SK-N-SH treated with all-trans-retinoic acid at 6 μM for 48 hours (cell line): ENCODE results near the gene UCN3.

Source experiments
- ATAC-seq: fragments of 200-7000 bp; cut with Tn5 transposase; 3 replicates; pipeline ENCODE4 v1.9.1; 2020; ENCODE audit warnings: mild to moderate bottlenecking, moderate library complexity
- ARNTL ChIP-seq: fragments of 450-650 bp; formaldehyde crosslinking; IDR thresholded peaks from 2 replicates; pipeline ENCODE4 v1.5.0; 2020; ENCODE audit warnings: low read depth, mild to moderate bottlenecking, moderate library complexity, borderline replicate concordance
- CREB5 ChIP-seq: fragments of 250-450 bp; sonication (Bioruptor Pico); IDR thresholded peaks from 2 replicates; pipeline ENCODE4 v1.5.1; 2020; ENCODE audit warnings: low read depth, mild to moderate bottlenecking, moderate library complexity
- CSDC2 ChIP-seq: fragments of 250-450 bp; sonication (Bioruptor Pico); IDR thresholded peaks from 2 replicates; pipeline ENCODE4 v1.5.0; 2020; ENCODE audit warnings: mild to moderate bottlenecking, moderate library complexity
- ESRRG ChIP-seq: fragments of 250-450 bp; sonication (Bioruptor Pico); IDR thresholded peaks from 2 replicates; pipeline ENCODE4 v1.6.1; 2021; ENCODE audit warnings: mild to moderate bottlenecking
- ISL1 ChIP-seq: fragments of 250-450 bp; sonication (Bioruptor Pico); IDR thresholded peaks from 2 replicates; pipeline ENCODE4 v2.1.2; 2022; ENCODE audit warnings: mild to moderate bottlenecking, moderate library complexity
- OSR1 ChIP-seq: fragments of 250-450 bp; sonication (Bioruptor Pico); IDR thresholded peaks from 2 replicates; pipeline ENCODE4 v1.8.0; 2022; ENCODE audit warnings: moderate library complexity, mild to moderate bottlenecking, inconsistent platforms
- PPARA ChIP-seq: fragments of 250-450 bp; sonication (Bioruptor Pico); IDR thresholded peaks from 2 replicates; pipeline ENCODE4 v1.5.0; 2020; ENCODE audit warnings: mild to moderate bottlenecking, borderline replicate concordance
- RARB ChIP-seq: fragments of 250-450 bp; sonication (Bioruptor Pico); IDR thresholded peaks from 2 replicates; pipeline ENCODE4 v1.8.0; 2021; ENCODE audit warnings: mild to moderate bottlenecking, moderate library complexity
- SNAI2 ChIP-seq: fragments of 250-450 bp; sonication (Bioruptor Pico); IDR thresholded peaks from 2 replicates; pipeline ENCODE4 v1.5.0; 2020; ENCODE audit warnings: mild to moderate bottlenecking, moderate library complexity
- TCF4 ChIP-seq: fragments of 250-450 bp; sonication (Bioruptor Pico); IDR thresholded peaks from 2 replicates; pipeline ENCODE4 v1.8.0; 2021; ENCODE audit warnings: mild to moderate bottlenecking, moderate library complexity, borderline replicate concordance
- TOX ChIP-seq: fragments of 250-450 bp; sonication (Bioruptor Pico); IDR thresholded peaks from 2 replicates; pipeline ENCODE4 v1.8.0; 2021; ENCODE audit warnings: mild to moderate bottlenecking, moderate library complexity, borderline replicate concordance
- ZC3H10 ChIP-seq: fragments of 250-450 bp; sonication (Bioruptor Pico); IDR thresholded peaks from 2 replicates; pipeline ENCODE4 v1.5.1; 2021; ENCODE audit warnings: mild to moderate bottlenecking, moderate library complexity
- ZFP3 ChIP-seq: fragments of 250-450 bp; sonication (Bioruptor Pico); IDR thresholded peaks from 2 replicates; pipeline ENCODE4 v1.5.0; 2020; ENCODE audit warnings: mild to moderate bottlenecking, moderate library complexity
- ZFP30 ChIP-seq: fragments of 450-650 bp; formaldehyde crosslinking; IDR thresholded peaks from 2 replicates; pipeline ENCODE4 v1.5.0; 2022; ENCODE audit warnings: mild to moderate bottlenecking, moderate library complexity
- ZNF565 ChIP-seq: fragments of 450-650 bp; formaldehyde crosslinking; conservative IDR thresholded peaks from 2 replicates; pipeline ENCODE4 v1.5.0; 2020; ENCODE audit warnings: low read depth, mild to moderate bottlenecking, moderate library complexity
- ZNF70 ChIP-seq: fragments of 450-650 bp; formaldehyde crosslinking; IDR thresholded peaks from 2 replicates; pipeline ENCODE4 v1.5.0; 2020; ENCODE audit warnings: mild to moderate bottlenecking, moderate library complexity
- ZNF8 ChIP-seq: fragments of 450-650 bp; formaldehyde crosslinking; IDR thresholded peaks from 2 replicates; pipeline ENCODE4 v1.5.0; 2020; ENCODE audit warnings: mild to moderate bottlenecking, moderate library complexity
- TF ChIP-seq, protein P1 (sequence below): fragments of 250-450 bp; sonication (Bioruptor Pico); IDR thresholded peaks from 2 replicates; pipeline ENCODE4 v1.8.0; 2021; ENCODE audit warnings: low read depth, mild to moderate bottlenecking, moderate library complexity, borderline replicate concordance
- TF ChIP-seq, protein P2 (sequence below): fragments of 250-450 bp; sonication (Bioruptor Pico); IDR thresholded peaks from 2 replicates; pipeline ENCODE4 v1.5.1; 2021; ENCODE audit warnings: mild to moderate bottlenecking, moderate library complexity
- TF ChIP-seq, protein P3 (sequence below): fragments of 250-450 bp; sonication (Bioruptor Pico); IDR thresholded peaks from 2 replicates; pipeline ENCODE4 v1.8.0; 2020; ENCODE audit warnings: mild to moderate bottlenecking, moderate library complexity, borderline replicate concordance
- TF ChIP-seq, protein P4 (sequence below): fragments of 250-450 bp; sonication (Bioruptor Pico); IDR thresholded peaks from 2 replicates; pipeline ENCODE4 v1.5.0; 2020; ENCODE audit warnings: mild to moderate bottlenecking, moderate library complexity

The UCN3 gene

DNA sequence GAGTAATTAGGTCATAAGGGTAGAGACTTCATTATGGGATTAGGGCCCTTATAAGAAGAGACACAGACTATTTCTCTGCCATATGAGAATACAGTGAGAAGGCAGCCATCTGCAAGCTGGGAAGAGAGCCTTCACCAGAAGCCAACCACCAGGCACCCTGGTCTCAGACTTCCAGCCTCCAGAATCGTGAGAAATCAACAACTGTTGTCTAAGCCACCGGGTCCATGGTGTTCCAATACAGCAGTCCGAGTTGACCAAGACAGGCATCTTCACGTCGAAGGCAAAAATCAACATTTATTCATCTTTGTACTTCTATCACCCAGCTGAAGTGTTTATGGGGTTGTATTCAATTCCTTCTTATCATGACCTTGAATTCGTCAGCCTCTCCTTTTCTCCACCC, 34.6 kb downstream of the UCN3 start:
- ATAC-seq, result no peak

DNA sequence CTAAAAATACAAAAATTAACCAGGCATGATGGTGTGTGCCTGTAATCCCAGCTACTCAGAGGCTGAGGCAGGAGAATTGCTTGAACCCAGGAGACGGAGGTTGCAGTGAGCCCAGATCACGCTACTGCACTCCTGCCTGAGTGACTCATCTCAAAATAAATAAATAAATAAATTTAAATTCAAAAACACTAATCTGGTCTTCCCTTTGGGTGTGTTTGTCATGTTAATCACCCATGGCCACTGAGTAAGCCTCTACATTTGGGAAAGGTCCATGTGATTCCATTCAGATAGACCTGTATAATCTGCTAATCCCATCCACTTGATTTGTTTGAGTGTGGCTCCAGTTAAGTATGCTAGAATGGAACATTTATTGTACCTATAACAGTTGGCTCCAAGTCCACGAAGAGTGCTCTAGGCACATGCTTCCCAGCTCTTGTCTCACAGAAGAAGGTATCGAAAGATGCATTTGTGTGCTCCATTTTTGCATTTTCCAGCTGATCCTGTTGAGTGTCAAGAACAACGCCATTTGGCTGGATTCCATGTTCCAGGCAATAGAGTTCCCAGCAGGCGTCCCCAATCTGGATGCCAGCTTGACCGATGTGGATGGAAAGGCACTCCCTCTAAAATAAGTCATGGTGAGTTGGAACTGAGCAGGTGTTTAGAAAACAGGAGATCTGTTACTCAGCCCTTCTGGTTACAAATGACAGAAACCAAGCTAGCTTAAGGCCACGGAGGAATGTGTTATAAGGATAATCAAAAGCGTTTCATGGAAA, 35.9 kb downstream of the UCN3 start:
- no peak for ATAC-seq
- TF ChIP-seq CREB5 (no peak), ZNF8 (CRISPR knock-in tag) (no peak), CSDC2 (no peak), TOX (CRISPR knock-in tag) (no peak), ZNF70 (CRISPR knock-in tag) (no peak), RARB (CRISPR knock-in tag) (no peak), SNAI2 (CRISPR knock-in tag) (no peak), OSR1 (CRISPR knock-in tag) (no peak), ZFP30 (CRISPR knock-in tag) (no peak), ZC3H10 (CRISPR knock-in tag) (no peak)
- TF ChIP-seq, protein P1, sequence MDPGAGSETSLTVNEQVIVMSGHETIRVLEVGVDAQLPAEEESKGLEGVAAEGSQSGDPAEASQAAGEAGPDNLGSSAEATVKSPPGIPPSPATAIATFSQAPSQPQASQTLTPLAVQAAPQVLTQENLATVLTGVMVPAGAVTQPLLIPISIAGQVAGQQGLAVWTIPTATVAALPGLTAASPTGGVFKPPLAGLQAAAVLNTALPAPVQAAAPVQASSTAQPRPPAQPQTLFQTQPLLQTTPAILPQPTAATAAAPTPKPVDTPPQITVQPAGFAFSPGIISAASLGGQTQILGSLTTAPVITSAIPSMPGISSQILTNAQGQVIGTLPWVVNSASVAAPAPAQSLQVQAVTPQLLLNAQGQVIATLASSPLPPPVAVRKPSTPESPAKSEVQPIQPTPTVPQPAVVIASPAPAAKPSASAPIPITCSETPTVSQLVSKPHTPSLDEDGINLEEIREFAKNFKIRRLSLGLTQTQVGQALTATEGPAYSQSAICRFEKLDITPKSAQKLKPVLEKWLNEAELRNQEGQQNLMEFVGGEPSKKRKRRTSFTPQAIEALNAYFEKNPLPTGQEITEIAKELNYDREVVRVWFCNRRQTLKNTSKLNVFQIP, result no peak
- TF ChIP-seq, protein P2, sequence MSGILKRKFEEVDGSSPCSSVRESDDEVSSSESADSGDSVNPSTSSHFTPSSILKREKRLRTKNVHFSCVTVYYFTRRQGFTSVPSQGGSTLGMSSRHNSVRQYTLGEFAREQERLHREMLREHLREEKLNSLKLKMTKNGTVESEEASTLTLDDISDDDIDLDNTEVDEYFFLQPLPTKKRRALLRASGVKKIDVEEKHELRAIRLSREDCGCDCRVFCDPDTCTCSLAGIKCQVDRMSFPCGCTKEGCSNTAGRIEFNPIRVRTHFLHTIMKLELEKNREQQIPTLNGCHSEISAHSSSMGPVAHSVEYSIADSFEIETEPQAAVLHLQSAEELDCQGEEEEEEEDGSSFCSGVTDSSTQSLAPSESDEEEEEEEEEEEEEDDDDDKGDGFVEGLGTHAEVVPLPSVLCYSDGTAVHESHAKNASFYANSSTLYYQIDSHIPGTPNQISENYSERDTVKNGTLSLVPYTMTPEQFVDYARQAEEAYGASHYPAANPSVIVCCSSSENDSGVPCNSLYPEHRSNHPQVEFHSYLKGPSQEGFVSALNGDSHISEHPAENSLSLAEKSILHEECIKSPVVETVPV (CRISPR knock-in tag), result no peak

More for the DNA sequence above, 34.6 kb downstream of the UCN3 start:
- TF ChIP-seq, protein P2 (CRISPR knock-in tag), result no peak
- TF ChIP-seq TOX (CRISPR knock-in tag), result no peak
- no peak for TF ChIP-seq ZNF565 (CRISPR knock-in tag)
- TF ChIP-seq, protein P1, result no peak
- no peak for TF ChIP-seq ZFP3 (CRISPR knock-in tag)
- TF ChIP-seq OSR1 (CRISPR knock-in tag), result no peak
- TF ChIP-seq CREB5, result no peak
- TF ChIP-seq ZNF70 (CRISPR knock-in tag), result no peak
- TF ChIP-seq ARNTL (CRISPR knock-in tag), result no peak
- TF ChIP-seq TCF4, result no peak
- TF ChIP-seq ESRRG (CRISPR knock-in tag), result no peak
- TF ChIP-seq, protein P3, sequence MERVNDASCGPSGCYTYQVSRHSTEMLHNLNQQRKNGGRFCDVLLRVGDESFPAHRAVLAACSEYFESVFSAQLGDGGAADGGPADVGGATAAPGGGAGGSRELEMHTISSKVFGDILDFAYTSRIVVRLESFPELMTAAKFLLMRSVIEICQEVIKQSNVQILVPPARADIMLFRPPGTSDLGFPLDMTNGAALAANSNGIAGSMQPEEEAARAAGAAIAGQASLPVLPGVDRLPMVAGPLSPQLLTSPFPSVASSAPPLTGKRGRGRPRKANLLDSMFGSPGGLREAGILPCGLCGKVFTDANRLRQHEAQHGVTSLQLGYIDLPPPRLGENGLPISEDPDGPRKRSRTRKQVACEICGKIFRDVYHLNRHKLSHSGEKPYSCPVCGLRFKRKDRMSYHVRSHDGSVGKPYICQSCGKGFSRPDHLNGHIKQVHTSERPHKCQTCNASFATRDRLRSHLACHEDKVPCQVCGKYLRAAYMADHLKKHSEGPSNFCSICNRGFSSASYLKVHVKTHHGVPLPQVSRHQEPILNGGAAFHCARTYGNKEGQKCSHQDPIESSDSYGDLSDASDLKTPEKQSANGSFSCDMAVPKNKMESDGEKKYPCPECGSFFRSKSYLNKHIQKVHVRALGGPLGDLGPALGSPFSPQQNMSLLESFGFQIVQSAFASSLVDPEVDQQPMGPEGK (CRISPR knock-in tag), result no peak
- TF ChIP-seq, protein P4, sequence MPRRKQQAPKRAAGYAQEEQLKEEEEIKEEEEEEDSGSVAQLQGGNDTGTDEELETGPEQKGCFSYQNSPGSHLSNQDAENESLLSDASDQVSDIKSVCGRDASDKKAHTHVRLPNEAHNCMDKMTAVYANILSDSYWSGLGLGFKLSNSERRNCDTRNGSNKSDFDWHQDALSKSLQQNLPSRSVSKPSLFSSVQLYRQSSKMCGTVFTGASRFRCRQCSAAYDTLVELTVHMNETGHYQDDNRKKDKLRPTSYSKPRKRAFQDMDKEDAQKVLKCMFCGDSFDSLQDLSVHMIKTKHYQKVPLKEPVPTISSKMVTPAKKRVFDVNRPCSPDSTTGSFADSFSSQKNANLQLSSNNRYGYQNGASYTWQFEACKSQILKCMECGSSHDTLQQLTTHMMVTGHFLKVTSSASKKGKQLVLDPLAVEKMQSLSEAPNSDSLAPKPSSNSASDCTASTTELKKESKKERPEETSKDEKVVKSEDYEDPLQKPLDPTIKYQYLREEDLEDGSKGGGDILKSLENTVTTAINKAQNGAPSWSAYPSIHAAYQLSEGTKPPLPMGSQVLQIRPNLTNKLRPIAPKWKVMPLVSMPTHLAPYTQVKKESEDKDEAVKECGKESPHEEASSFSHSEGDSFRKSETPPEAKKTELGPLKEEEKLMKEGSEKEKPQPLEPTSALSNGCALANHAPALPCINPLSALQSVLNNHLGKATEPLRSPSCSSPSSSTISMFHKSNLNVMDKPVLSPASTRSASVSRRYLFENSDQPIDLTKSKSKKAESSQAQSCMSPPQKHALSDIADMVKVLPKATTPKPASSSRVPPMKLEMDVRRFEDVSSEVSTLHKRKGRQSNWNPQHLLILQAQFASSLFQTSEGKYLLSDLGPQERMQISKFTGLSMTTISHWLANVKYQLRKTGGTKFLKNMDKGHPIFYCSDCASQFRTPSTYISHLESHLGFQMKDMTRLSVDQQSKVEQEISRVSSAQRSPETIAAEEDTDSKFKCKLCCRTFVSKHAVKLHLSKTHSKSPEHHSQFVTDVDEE (CRISPR knock-in tag), result no peak
- no peak for TF ChIP-seq PPARA (CRISPR knock-in tag)
- no peak for TF ChIP-seq ZFP30 (CRISPR knock-in tag)
- no peak for TF ChIP-seq CSDC2
- TF ChIP-seq ZNF8 (CRISPR knock-in tag), result no peak
- TF ChIP-seq ZC3H10 (CRISPR knock-in tag), result no peak
- no peak for TF ChIP-seq ISL1 (CRISPR knock-in tag)
